Left lobe of liver (tissue), 2 donors: Measurements from ENCODE around the gene MCFD2. TPM values are rescaled to one million over a fixed set of nuclear protein-coding genes. Genes with fewer than 3 reads are reported as not detected.
A peak's percentile ranks its signal among the peaks of the same experiment; 100 is the strongest.

Experiments used
- ATAC-seq: fragments of 200-7000 bp; cut with Tn5 transposase; one replicate; pipeline ENCODE4 v1.9.1; 2020; ENCODE audit warnings: mild to moderate bottlenecking, moderate library complexity
- DNase-seq: peaks from one replicate; pipeline ENCODE4 v3.0.0-alpha.2; 2020; ENCODE audit warnings: low spot score
- total RNA-seq: library from RNA; stranded (reverse); gene quantifications from one replicate; pipeline ENCODE4 v1.2.1, GENCODE V29; 2021
- donor health status: DM: no; HTN: no; CAD: no; lungs with moderate emphysema.
- donor health status: DM: no; HTN: yes; CAD: no.

MCFD2 gene
- total RNA-seq, 1 donor from 2014 or later: 161 TPM

- ATAC-seq: peak; percentile 37
- no peak for DNase-seq
Measured at GRCh38 chr2:46854260-46854659, 61.3 kb downstream of the MCFD2 start.

GRCh38 chr2:46852598-46852997 lies 63.0 kb downstream of the MCFD2 start:
- ATAC-seq (no peak), DNase-seq (no peak)

- ATAC-seq (no peak), DNase-seq (no peak)
Measured at GRCh38 chr2:46852124-46852523, 63.5 kb downstream of the MCFD2 start.

Other genes with a start within 250 kb of the MCFD2 start
- gene SOCS5, start 216.5 kb downstream of the MCFD2 start, total RNA-seq: 5.5 TPM
- 15.7 TPM for gene TTC7A, start 25.4 kb upstream of the MCFD2 start, total RNA-seq
- gene STPG4, start 239.5 kb upstream of the MCFD2 start, total RNA-seq: not detected